ENCODE data around the gene ANTKMT.

ANTKMT gene

GRCh38 chr16:734208-734980 lies 13.4 kb downstream of the ANTKMT start:
- ChIA-PET POLR2A (interaction anchor here (0.6 to 1.0 kb wide), 3 partner anchors 9 to 13 kb away, joined by 3 to 4 read pairs (median 3); partner anchors contain the start of gene ANTKMT), CTCF (no interaction called here)
- TF ChIP-seq TARDBP (IDR thresholded peaks at IDR 0.05): no peak
- no peak for TF ChIP-seq L3MBTL2 (conservative IDR thresholded peaks at IDR 0.05)
- no peak for DNase-seq (ENCODE audit: extremely low spot score)

- TF ChIP-seq L3MBTL2 (conservative IDR thresholded peaks at IDR 0.05) (no peak), ZNF384 (IDR thresholded peaks at IDR 0.05) (no peak), SP1 (IDR thresholded peaks at IDR 0.05) (no peak), TARDBP (IDR thresholded peaks at IDR 0.05) (no peak), ELF4 (IDR thresholded peaks at IDR 0.05) (no peak), ARNT (IDR thresholded peaks at IDR 0.05) (no peak), FOXK2 (IDR thresholded peaks at IDR 0.05) (no peak), FOXM1 (IDR thresholded peaks at IDR 0.05; ENCODE audit: borderline replicate concordance) (no peak), NFRKB (IDR thresholded peaks at IDR 0.05) (no peak), PKNOX1 (IDR thresholded peaks at IDR 0.05) (no peak), BHLHE40 (IDR thresholded peaks at IDR 0.05; ENCODE audit: borderline replicate concordance) (no peak), HDGF (IDR thresholded peaks at IDR 0.05; ENCODE audit: borderline replicate concordance) (no peak), CTBP1 (IDR thresholded peaks at IDR 0.05; ENCODE audit: borderline replicate concordance) (no peak), SUZ12 (IDR thresholded peaks at IDR 0.05) (no peak), FOXA1 (IDR thresholded peaks at IDR 0.05) (no peak), LEF1 (IDR thresholded peaks at IDR 0.05; ENCODE audit: borderline replicate concordance) (no peak)
- ChIA-PET CTCF (interaction anchor here (0.7 kb wide), 1 partner anchor 8 kb away, joined by 3 read pairs; no protein-coding TSS in a partner anchor), POLR2A (interaction anchor here (0.8 to 1.0 kb wide), 2 partner anchors 10 to 13 kb away, joined by 3 to 4 read pairs; no protein-coding TSS in a partner anchor)
- no peak for DNase-seq (ENCODE audit: extremely low spot score)
Observed at GRCh38 chr16:734981-735881, 14.3 kb downstream of the ANTKMT start.

GRCh38 chr16:735982-736453 lies 15.1 kb downstream of the ANTKMT start:
- ChIA-PET CTCF (interaction anchor here (0.7 kb wide), 1 partner anchor 8 kb away, joined by 3 read pairs; no protein-coding TSS in a partner anchor), POLR2A (interaction anchor here (0.7 kb wide), 1 partner anchor 10 kb away, joined by 4 read pairs; no protein-coding TSS in a partner anchor)
- no peak for TF ChIP-seq FOXA1 (IDR thresholded peaks at IDR 0.05)
- TF ChIP-seq PKNOX1 (IDR thresholded peaks at IDR 0.05): no peak
- TF ChIP-seq TARDBP (IDR thresholded peaks at IDR 0.05): no peak
- TF ChIP-seq HDGF (IDR thresholded peaks at IDR 0.05; ENCODE audit: borderline replicate concordance): no peak
- no peak for TF ChIP-seq FOXM1 (IDR thresholded peaks at IDR 0.05; ENCODE audit: borderline replicate concordance)
- no peak for TF ChIP-seq ELF4 (IDR thresholded peaks at IDR 0.05)
- TF ChIP-seq SUZ12 (IDR thresholded peaks at IDR 0.05): no peak
- TF ChIP-seq NFRKB (IDR thresholded peaks at IDR 0.05): no peak
- no peak for TF ChIP-seq ZNF384 (IDR thresholded peaks at IDR 0.05)
- no peak for TF ChIP-seq CTBP1 (IDR thresholded peaks at IDR 0.05; ENCODE audit: borderline replicate concordance)
- no peak for TF ChIP-seq BHLHE40 (IDR thresholded peaks at IDR 0.05; ENCODE audit: borderline replicate concordance)
- TF ChIP-seq FOXK2 (IDR thresholded peaks at IDR 0.05): no peak
- no peak for TF ChIP-seq ARNT (IDR thresholded peaks at IDR 0.05)
- TF ChIP-seq L3MBTL2 (conservative IDR thresholded peaks at IDR 0.05): no peak
- TF ChIP-seq SP1 (IDR thresholded peaks at IDR 0.05): no peak
- TF ChIP-seq LEF1 (IDR thresholded peaks at IDR 0.05; ENCODE audit: borderline replicate concordance): no peak
- no peak for DNase-seq (ENCODE audit: extremely low spot score)

GRCh38 chr16:736936-737481 lies 16.1 kb downstream of the ANTKMT start:
- POLR2A ChIA-PET: interaction anchor here (1.5 kb wide), 1 partner anchor 16 kb away, joined by 5 read pairs; the partner anchor contains the start of gene ANTKMT
- TF ChIP-seq FOXK2 (IDR thresholded peaks at IDR 0.05) (no peak), TARDBP (IDR thresholded peaks at IDR 0.05) (no peak), ARNT (IDR thresholded peaks at IDR 0.05) (no peak), BHLHE40 (IDR thresholded peaks at IDR 0.05; ENCODE audit: borderline replicate concordance) (no peak), SUZ12 (IDR thresholded peaks at IDR 0.05) (no peak), HDGF (IDR thresholded peaks at IDR 0.05; ENCODE audit: borderline replicate concordance) (no peak), L3MBTL2 (conservative IDR thresholded peaks at IDR 0.05) (no peak), ELF4 (IDR thresholded peaks at IDR 0.05) (no peak), FOXA1 (IDR thresholded peaks at IDR 0.05) (no peak), SP1 (IDR thresholded peaks at IDR 0.05) (no peak), ZNF384 (IDR thresholded peaks at IDR 0.05) (no peak), LEF1 (IDR thresholded peaks at IDR 0.05; ENCODE audit: borderline replicate concordance) (no peak), NFRKB (IDR thresholded peaks at IDR 0.05) (no peak), FOXM1 (IDR thresholded peaks at IDR 0.05; ENCODE audit: borderline replicate concordance) (no peak), CTBP1 (IDR thresholded peaks at IDR 0.05; ENCODE audit: borderline replicate concordance) (no peak), PKNOX1 (IDR thresholded peaks at IDR 0.05) (no peak)
- CTCF ChIA-PET: no interaction called here
- no peak for DNase-seq (ENCODE audit: extremely low spot score)

Data from HEK293T (cell line).